Activated naive CD4-positive, alpha-beta T cell (primary cell): ENCODE data around the gene MAST4.
"Not testable (repeated sequence)": the region's sequence is repeated elsewhere in the genome, so short reads cannot be mapped to it uniquely, and the experiment has no call there.

Experiments used
- DNase-seq, 4 experiments: peaks; one replicate each; lab custom pipeline; 2025; lab: John Stamatoyannopoulos, UW

Gene MAST4

GRCh38 chr5:67090040-67090439, 493.8 kb downstream of the MAST4 start:
- no peak for DNase-seq

GRCh38 chr5:67090593-67090992, 494.4 kb downstream of the MAST4 start:
- no peak for DNase-seq

DNA sequence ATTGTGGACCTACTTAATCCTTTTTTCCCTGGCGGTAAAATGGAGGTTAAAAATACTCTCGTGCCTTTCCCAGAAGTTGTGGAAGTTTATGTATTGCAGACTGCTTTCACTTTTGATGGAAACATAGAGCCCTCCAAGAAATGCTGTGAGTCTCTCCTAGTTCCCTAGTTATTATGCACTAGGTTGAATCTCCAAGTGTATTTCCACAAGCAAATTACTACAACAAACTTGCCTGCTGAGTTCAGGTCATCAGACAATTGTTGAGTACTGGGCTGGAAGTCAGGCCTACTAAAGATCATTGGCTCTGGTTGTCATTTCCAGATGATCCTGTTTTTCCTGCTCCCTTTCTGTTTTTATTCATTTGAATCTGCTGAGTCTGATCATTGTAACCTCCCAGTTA, 496.3 kb downstream of the MAST4 start:
- DNase-seq: no peak

DNA sequence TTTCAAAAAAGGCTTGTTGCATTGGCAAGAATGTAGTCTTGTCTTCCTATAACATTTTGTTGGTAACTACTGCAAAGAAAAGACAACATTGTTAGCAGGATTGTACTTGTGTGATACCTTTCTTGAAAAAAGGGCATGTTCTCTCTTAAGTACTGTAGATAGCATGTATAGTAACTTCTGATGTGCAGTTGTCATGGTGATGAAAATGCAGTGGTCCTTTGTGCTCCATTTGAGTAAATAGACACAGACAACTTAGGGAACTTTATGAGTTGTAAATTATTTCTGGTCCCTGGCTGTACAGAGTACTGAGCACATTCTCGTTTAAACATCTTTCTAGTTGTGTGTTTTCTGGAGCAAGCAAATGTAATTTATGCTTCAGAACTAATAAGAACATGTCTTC, 497.1 kb downstream of the MAST4 start:
- DNase-seq: no peak

- no peak for DNase-seq
These were observed 498.5 kb downstream of the MAST4 start for GRCh38 chr5:67094476-67095300.

DNA sequence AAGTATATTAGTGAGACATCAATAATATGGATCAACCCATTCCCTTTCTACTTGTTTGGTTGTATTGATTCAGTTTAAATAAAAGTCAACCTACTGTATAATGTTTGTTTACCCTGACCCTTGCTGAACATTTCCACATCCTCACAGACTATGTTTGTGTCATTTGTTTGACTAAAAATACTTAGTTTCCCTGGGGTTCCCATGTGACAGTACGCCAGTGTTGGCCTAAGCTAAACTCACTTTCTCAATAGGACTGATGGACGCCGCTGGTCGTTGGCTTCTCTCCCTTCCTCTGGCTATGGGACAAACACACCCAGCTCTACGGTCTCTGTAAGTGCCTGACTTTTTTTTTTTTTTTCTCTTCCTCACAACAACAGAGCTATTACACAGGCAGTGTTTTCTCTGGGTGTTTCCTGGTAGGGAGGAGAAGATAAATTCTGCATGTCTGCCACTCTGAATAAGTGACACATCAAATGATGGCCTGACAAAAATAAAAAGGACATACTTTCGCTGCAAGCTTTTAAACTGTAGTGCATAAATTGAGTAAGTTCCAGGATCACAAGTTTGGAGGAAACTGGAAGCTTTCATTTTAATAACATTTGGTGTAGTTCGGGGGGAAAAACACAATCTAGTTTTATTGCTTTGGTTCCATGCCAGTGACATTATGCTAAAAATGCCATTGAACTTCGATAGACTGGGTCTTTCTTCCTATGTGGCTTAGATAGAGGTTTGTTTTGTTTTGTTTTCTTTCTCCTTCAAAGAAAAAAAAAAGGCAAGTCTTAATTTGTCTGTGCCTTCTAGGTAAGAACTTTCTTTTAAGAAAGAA, 499.4 kb downstream of the MAST4 start:
- DNase-seq: no peak

- DNase-seq: no peak
These were observed 502.5 kb downstream of the MAST4 start for GRCh38 chr5:67098656-67099055.

GRCh38 chr5:67100301-67100700, 504.1 kb downstream of the MAST4 start:
- DNase-seq: no peak

GRCh38 chr5:67102708-67103107, 506.5 kb downstream of the MAST4 start:
- no peak for DNase-seq

- DNase-seq: no peak
These were observed 508.7 kb downstream of the MAST4 start for GRCh38 chr5:67104859-67105258.

GRCh38 chr5:67105270-67105669, 509.1 kb downstream of the MAST4 start:
- DNase-seq: no peak

GRCh38 chr5:67106626-67107342, 510.6 kb downstream of the MAST4 start:
- DNase-seq: no peak

GRCh38 chr5:67111779-67112178, 515.6 kb downstream of the MAST4 start:
- no peak for DNase-seq

- DNase-seq: no peak
These were observed 519.1 kb downstream of the MAST4 start for GRCh38 chr5:67115246-67115645.

DNA sequence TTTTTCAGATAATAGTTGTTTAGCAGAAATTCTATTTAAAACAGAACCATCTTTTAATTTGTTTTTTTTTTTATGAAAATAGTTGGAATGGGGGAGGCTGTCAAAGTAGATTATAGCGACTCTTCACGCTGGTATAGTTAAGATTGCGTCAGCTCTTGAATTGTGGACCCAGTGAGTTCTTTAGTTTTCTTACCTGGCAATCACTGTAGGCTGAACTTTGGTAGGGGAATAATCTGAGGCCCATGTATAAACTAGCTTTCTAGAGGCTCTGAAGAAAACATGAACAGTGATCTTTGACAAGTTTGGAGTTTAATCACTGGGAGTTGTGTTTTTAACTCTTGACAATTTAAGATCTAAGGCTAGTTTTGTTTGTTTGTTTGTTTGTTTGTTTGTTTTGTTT, 519.6 kb downstream of the MAST4 start:
- no peak for DNase-seq

DNA sequence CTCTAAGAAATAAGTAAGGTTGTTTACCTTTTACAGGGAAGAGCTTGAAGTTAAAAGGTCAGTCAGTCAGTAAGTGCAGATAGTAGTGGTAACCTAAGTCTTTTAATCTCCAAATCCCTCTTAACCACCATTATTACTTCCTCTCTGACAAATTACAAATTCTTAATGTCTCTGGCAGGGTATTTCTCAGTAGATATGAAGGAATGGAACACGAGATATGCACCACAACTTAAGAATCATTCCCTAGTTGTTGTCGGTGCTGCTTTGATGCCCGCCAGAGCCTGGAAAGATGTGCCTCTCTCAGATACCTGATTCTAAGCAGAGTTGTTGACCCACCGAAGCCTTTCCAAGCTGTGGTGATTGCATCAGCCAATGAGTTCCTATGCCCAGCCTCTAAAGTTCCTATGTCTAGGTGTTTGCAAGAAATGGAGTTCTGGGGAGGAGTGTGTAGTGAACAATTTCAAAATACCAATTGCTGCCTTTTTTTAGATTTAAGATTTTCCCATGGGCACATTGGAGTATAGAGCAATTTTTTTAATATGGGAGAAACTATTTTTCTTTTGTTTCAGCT, 521.9 kb downstream of the MAST4 start:
- no peak for DNase-seq

DNA sequence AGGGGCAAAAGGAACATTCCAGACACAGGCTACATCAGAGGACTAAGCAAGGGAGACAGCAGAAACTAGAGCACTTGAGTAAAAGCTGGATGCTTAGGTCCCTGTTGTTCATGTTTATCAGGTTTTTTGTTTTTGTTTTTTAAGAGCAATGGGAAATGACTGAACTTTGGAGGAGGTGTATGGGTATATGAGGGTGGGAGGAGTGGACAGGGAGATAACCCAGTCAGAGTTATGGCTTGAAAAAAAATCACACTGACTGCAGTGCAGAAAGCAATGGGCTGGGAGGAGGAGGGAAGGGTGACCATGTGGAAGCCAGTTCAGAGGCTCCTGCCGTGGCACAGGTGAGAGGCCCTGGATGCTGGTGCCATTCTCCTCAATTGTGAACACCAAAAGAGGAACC, 522.8 kb downstream of the MAST4 start:
- no peak for DNase-seq

DNA sequence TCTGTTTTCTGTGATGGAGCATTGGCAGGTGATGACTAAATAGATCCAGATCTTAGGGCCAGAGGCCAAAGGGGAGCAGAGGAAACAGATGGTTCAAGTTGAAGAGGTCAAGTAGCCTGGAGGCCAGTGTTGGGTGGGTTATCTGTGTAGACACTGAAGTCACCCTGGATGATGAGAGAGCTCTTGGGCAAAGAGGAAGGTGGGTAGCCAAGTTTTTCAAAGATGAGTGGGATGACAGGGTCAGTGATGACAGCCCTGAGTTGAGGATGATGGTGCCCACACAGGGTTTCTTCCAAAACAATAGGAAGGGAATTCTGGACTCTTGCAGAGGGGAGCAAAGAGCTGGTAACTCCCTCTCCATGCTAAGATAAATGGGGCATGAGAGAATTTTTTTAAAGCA, 523.8 kb downstream of the MAST4 start:
- DNase-seq: no peak

DNA sequence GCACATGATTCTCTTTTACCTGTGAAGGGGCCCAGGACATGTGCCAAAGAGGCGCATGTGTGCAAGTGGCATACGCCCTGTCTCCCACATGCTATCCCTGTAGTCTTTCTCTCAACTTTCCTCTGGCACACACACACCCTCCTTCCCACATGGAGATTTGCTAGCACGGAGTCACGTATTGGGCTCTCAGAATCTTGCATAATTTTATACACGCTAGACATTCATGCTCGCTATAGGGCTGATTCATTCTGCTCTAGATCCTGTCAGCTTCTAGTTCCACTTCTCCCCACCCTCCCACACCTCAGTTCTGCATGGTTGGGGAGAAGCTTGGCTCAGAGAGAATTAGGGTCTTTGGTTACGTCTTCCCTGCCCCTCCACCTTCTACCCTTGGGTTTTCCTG, 527.6 kb downstream of the MAST4 start:
- DNase-seq: no peak

DNA sequence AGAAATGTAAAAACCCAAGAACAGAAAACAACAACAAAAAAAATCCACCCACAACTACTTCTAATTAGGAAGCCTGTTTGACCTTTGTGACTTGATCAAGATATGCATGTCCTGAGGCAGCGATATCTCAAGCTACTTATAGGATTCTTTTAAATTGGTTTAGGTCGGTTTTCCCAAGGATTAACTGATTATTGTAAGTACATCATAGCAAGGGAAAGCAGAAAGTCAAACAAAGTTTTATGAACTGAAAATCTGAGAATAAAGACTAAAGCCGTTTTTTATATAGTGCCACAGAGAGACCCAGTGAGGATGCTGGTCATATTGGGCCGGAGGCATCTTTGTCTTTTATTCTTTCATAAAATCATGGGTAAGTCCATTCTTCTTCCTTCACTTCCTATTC, 528.4 kb downstream of the MAST4 start:
- no peak for DNase-seq

DNA sequence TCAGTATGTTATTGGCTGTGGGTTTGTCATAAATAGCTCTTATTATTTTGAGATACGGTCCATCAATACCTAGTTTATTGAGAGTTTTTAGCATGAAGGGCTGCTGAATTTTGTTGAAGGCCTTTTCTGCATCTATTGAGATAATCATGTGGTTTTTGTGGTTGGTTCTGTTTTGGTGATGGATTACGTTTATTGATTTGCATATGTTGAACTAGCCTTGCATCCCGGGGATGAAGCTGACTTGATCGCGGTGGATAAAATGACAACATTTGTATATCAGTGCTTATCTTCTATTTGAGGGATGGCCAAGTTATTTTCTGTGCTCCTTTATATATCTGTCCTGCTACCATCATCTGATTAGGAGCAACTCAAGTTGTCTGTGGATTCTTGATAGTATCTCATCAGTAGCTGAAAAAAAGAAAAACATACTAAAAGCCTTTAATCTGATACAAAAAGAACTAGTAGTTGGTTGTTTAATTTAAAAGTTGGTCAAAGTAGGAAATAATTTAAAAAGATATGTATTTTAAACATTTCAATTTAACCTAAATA, 531.2 kb downstream of the MAST4 start:
- not testable (repeated sequence) for DNase-seq

DNA sequence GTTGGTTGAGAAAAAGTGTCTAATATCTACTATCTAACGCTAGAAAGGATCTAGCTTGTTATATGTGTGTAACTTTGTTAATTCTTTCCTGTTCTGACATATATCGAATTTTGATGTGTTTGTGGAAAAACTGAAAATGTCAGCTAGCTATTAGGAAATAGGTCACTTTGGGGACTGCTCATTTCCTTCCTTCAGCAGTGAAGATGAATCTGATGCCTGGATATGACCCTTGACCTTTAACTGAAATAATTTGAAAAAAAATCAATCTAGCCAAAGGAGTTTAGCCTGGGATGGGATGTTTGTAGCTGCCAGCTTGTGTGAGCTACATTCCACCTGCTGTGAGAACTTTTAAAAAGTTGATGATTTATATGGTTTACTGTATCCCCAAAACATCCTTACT, 533.6 kb downstream of the MAST4 start:
- no peak for DNase-seq
